GM21515 (cell line): Measurements from ENCODE around the gene MYT1.

Source experiments
- ATAC-seq: cut with Tn5 transposase; IDR thresholded peaks from one replicate; pipeline ENCODE4 v1.9.1; 2021; ENCODE audit not compliant: unreplicated experiment

The MYT1 gene

GRCh38 chr20:64188682-64189529 lies 24.7 kb downstream of the MYT1 start:
- ATAC-seq, result no peak

- ATAC-seq, result no peak
Observed at GRCh38 chr20:64189530-64189966, 25.3 kb downstream of the MYT1 start.

DNA sequence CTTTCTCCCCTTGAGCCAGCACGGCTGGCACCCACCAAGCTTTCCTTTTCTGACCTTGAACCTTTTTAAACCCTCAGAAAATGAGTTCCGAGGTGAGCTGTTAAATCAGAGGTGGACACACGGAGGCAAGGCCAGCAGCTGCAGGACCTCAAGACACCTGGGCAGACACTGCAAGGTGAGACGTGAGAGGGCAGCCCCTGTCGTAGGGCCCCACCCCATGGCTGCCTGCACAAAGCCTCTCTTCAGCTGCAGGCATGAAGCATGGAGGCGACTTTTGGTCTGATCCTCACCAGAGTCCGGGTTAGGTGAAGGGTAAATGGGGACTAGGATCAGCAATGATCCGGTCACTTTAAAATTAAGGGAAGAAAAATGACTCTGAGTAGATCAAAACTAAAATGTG lies 25.7 kb downstream of the MYT1 start:
- no peak for ATAC-seq

GRCh38 chr20:64191002-64191401 lies 26.8 kb downstream of the MYT1 start:
- no peak for ATAC-seq

GRCh38 chr20:64192406-64192805 lies 28.2 kb downstream of the MYT1 start:
- no peak for ATAC-seq

- ATAC-seq, result no peak
Observed at GRCh38 chr20:64193058-64193457, 28.8 kb downstream of the MYT1 start.

DNA sequence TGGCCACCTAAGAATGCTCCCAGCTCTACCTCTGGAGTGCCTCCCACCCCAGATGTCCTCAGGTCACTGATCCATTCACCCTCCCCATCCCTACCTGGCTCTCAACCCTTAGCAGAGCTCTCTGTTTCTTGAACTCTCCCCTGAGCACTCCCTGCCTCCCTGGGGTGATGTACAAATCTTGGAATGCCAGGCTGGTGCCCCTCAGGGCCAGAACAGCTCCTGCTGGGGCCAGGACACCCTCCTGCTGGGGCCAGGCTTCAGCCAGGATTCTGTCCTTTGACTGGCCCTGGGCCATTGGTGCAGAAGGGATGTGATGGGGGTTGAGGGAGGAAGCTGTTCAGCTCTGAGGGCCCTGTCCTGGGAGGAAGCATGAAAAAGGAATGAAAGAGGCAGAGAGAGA lies 30.0 kb downstream of the MYT1 start:
- no peak for ATAC-seq

DNA sequence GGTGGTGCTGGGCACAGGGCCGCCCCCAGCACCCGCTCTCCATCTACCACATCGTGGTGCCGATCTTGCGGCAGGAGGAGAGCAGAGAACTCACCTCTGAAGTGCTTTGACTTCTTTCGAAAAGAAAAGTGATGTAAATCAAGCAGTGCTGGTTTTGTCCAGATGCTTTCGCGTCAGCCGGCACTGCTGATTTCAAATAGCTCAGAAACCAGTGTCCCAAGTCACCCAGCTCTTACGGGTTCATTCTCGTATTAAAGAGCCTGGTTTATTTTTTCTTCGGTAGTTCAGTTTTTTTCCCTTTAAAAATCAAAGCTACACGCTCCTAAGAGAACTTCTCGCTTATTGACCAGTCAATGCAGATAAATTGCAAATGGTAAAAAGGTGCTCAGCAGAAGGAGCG lies 32.1 kb downstream of the MYT1 start:
- no peak for ATAC-seq

- ATAC-seq, result no peak
Observed at GRCh38 chr20:64196847-64197306, 32.6 kb downstream of the MYT1 start.

- no peak for ATAC-seq
Observed at GRCh38 chr20:64198347-64198746, 34.1 kb downstream of the MYT1 start.

GRCh38 chr20:64199395-64199794 lies 35.1 kb downstream of the MYT1 start:
- ATAC-seq, result no peak

DNA sequence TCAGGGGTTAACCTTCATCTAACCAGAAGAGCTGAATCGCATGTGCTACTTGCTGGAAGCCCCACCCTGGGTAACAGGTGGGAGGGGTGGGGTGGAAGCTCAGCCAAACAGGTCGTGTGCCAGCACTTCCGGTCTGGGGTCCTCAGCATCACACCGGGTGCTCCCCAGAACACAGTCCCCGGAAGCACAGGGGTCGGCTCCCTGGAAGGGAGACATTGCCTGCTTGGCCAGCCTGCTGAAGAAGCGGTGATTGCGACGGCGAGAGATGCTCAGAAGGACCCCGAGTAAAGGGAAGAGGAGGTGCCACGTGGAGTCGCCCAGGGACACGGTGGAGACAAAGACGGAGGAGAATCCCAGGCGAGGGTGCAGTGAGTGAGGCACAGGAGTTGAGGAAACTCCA lies 36.5 kb downstream of the MYT1 start:
- no peak for ATAC-seq

DNA sequence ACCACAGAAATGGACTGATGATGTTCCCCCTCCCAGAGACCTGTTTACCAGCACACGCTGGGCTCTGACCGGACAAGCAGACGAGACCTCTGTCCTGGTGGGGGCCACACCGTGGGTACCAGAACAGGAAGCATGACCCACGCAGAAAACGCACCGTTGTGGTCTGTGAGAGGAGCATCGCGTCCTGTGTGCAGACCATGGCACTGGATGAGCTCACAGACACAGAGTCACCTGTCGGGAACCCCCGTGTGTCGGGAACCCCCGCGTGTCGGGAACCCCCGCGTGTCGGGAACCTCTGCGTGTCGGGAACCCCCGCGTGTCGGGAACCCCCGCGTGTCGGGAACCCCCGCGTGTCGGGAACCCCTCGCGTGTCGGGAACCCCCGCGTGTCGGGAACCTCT lies 37.4 kb downstream of the MYT1 start:
- no peak for ATAC-seq

DNA sequence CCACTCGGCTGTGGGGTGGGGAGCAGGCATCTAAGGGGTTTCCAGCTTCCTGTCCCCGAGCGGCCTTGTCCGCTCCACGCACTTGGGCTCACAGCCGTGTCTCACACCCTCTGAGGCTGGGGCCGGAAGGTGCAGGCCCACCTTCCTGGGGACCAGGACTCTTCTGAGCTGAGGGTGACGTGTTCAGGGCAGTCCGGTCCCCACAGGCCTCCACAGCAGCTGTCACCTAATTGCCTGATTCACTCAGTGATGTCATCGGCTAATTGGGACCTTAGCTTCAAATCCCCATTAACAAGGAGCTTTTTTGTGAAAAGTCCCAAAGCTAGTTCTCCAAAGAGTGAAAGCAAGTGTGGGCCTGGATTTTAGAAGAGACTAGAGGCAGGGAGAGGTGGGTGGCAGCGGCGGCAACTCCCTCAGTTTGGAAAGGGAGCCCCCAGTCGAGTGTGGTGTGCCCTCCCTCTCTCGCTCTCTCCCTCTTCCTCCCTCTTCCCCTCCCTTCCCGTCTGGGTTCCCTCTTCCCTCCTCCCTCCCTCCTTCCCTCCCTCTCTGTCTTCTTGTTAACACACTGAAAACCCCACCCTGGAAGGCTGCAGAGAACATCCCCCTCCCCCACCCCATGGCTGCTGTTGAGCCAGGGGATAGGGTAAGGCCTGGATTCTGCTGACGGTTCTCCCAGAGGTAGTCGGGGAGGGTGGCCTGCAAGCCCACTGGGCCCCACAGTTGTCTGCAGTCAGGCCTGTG lies 39.0 kb downstream of the MYT1 start:
- no peak for ATAC-seq

DNA sequence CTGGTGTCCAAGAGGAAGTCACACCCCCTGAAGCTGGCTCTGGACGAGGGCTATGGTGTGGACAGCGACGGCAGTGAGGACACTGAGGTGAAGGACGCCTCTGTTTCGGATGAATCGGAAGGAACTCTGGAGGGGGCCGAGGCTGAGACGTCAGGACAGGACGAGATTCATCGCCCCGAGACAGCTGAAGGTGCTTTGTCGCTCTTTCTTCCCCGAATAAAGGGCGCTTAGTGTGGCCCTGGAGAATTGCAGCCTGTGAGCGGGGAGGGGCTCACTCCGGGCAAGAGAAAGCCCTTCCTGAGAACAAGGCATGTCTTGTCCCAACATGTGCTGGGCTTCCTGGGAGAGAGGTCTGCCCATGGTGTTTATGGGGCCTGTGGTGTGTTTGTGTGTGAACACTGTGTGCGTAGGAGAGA lies 41.4 kb downstream of the MYT1 start:
- no peak for ATAC-seq

DNA sequence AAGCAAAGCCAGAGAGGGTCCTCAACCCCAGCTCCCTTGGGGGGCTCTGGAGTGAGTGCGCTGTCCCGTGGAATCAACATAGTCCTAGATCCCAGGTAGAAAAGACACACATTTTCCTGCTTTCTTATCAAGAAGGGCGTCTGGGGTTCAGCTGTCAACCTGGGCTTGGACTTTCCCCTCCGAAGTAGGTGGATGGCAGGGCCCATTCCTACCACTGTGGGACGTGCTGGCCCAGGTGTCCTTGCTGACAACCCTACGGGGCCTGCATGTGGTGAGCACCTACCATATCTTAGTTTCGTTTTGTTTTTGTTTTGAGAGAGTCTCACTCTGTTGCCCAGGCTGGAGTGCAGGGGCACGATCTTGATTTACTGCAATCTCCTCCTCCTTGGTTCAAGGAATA lies 42.4 kb downstream of the MYT1 start:
- ATAC-seq, result no peak

DNA sequence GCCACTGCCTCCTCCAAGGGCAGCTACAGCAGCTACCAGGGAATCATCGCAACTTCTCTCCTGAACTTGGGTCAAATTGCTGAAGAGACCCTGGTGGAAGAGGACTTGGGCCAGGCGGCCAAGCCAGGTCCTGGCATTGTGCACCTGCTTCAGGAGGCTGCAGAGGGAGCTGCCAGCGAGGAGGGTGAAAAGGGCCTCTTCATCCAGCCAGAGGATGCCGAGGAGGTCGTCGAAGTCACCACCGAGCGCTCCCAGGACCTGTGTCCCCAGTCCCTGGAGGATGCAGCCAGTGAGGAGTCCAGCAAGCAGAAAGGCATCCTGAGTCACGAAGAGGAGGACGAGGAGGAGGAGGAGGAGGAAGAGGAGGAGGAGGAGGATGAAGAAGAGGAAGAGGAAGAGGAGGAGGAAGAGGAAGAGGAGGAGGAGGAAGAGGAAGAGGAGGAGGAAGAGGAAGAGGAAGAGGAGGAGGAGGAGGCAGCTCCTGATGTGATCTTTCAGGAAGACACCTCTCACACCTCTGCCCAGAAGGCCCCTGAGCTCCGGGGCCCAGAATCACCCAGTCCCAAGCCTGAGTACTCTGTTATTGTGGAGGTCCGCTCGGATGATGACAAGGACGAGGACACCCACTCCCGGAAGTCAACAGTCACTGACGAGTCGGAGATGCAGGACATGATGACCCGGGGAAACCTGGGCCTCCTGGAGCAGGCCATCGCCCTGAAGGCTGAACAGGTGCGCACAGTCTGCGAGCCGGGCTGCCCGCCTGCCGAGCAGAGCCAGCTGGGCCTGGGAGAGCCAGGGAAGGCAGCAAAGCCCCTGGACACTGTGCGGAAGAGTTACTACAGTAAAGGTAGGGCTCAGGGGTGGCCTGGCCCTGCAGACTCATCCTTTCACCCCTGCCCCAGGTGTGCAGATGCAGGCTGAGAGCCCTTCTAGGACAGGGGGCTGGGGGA lies 43.7 kb downstream of the MYT1 start:
- no peak for ATAC-seq

DNA sequence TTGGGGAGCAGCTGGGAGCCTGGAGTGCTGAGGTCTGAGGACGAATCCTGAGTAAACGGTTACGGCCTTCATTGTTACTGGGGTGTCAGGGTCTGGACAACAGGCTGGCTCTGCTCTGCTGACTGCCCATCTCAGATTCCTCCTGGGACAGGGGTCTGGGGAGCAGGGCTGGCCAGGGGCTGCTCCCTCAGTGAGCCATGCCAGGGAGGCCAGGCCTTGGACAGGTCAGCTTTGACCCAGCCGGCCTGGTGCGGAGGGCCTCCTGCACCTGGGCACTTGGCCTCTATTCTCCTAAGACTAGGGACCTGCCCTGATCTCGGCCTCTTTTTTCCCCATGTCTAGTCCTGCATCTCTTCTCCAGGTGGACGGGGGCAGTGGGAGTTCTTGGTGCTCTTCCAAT lies 44.9 kb downstream of the MYT1 start:
- ATAC-seq, result no peak

DNA sequence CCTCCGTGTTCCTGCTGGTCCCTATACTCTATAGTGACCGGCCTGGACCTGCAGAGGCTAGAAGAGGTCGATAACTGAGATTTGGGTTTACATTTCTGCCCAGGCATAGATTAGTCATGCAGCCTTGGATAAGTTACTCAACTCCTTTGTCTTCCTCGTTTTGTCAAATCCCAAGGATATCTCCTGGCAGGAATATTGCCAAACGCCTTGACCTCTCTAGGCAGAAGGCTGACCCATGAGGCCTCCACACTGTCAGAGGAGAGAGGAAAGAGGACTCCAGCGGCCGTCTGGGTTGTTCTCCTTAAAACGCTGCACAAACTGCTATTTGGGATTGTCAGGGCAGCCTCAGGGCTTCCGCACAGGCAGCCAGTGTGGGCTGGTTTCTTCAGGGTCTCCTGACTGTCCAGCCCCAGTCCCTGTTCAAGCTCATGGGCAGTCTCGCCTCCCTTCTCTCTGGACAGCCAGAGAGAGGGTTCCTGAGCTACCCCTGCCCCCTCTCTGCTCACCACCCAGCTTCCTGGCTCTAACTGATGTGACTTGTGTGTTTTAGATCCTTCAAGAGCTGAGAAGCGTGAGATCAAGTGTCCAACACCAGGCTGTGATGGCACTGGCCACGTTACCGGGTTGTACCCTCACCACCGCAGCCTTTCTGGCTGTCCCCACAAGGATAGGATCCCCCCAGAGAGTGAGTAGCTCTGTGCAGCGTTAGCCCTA lies 46.6 kb downstream of the MYT1 start:
- no peak for ATAC-seq

DNA sequence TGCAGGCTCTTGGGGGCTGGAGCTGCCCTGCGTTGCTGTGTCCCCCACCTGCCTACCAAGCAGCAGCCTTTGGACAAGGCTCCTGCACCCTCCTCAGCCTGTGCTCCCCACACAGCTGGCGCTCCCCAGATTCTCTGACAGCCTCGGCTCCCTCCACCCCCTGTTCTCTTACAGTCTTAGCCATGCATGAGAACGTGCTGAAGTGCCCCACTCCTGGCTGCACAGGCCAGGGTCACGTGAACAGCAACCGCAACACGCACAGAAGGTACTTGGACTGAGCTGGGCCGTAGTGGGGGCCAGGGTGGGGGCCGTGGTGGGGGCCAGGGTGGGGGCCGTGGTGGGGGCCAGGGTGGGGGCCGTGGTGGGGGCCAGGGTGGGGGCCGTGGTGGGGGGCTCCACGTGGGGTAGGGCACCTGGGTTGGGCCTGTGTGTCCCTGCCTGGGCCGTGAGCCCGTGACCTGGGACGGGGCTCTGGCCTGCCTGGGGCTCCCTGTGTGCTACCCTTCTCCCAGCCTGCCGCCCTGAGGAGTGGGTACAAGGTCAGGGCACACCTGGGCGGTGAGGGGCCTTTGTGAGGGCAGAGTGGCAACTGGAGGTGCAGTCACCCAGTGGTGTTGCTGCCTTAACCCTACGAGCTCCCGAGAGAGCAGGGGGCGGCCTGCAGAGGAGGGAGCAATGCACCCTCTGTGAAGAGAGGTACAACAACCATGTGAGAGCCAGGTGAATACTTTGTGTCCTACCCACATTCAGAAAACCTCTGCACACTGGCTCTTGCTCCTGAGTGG lies 47.8 kb downstream of the MYT1 start:
- no peak for ATAC-seq
